CD8-positive, alpha-beta memory T cell (primary cell): Measurements from ENCODE around the gene EXOC6B. TPM values are rescaled to one million over a fixed set of nuclear protein-coding genes. Genes with fewer than 3 reads are reported as not detected.

Source experiments
- CTCF ChIA-PET: fragments of 350-600 bp; sonication (Branson Sonifier 250); formaldehyde crosslinking; loops from one replicate; lab custom pipeline; 2021; ENCODE audit warnings: antibody characterized with exemption; lab: Charles Lee
- POLR2A ChIA-PET: fragments of 350-600 bp; sonication (Branson Sonifier 250); formaldehyde crosslinking; loops from one replicate; lab custom pipeline; 2021; ENCODE audit warnings: antibody characterized with exemption; lab: Charles Lee
- DNase-seq, 5 donors: peaks; one replicate each; pipeline versions ENCODE4 v3.0.0 to v3.0.0-alpha.2; 2020 to 2022; ENCODE audit warnings: mixed read lengths in 1 of 5
- H3K27ac ChIP-seq: one replicate; pipeline ENCODE4 v1.7.0; 2013; ENCODE audit warnings: low read depth, mild to moderate bottlenecking, low read length, moderate library complexity
- H3K27me3 ChIP-seq: 2 replicates; pipeline ENCODE4 v1.7.0; 2013; ENCODE audit warnings: low read length, mild to moderate bottlenecking; ENCODE audit not compliant: insufficient read depth, poor library complexity, severe bottlenecking
- H3K36me3 ChIP-seq: 2 replicates; pipeline ENCODE4 v1.7.0; 2013; ENCODE audit warnings: mild to moderate bottlenecking, low read length, moderate library complexity; ENCODE audit not compliant: insufficient read depth
- H3K4me1 ChIP-seq: 2 replicates; pipeline ENCODE4 v1.7.0; 2013; ENCODE audit warnings: mild to moderate bottlenecking, low read length, moderate library complexity; ENCODE audit not compliant: insufficient read depth
- H3K4me3 ChIP-seq: 2 replicates; pipeline ENCODE4 v1.7.0; 2013; ENCODE audit warnings: mild to moderate bottlenecking, low read length
- H3K9me3 ChIP-seq: 2 replicates; pipeline ENCODE4 v1.7.0; 2013; ENCODE audit warnings: mild to moderate bottlenecking, low read length
- H3K27ac Mint-ChIP-seq, 8 donors: one replicate each; pipeline ENCODE4 v1.8.0; 2020 to 2021; ENCODE audit warnings: mixed read lengths in 8 of 8, mild to moderate bottlenecking in 6 of 8, inconsistent platforms in 3 of 8, moderate library complexity in 3 of 8
- H3K27me3 Mint-ChIP-seq, 2 donors: one replicate each; pipeline ENCODE4 v1.8.0; 2020 to 2021; ENCODE audit warnings: mixed read lengths in 2 of 2, mild to moderate bottlenecking in 1 of 2, moderate library complexity in 1 of 2
- H3K36me3 Mint-ChIP-seq, 3 donors: one replicate each; pipeline ENCODE4 v1.8.0; 2020 to 2021; ENCODE audit warnings: mixed read lengths in 3 of 3, inconsistent platforms in 1 of 3, mild to moderate bottlenecking in 1 of 3
- H3K4me1 Mint-ChIP-seq, 3 donors: one replicate each; pipeline ENCODE4 v1.8.0; 2020 to 2021; ENCODE audit warnings: mixed read lengths in 3 of 3, inconsistent platforms in 1 of 3, mild to moderate bottlenecking in 1 of 3
- H3K4me3 Mint-ChIP-seq, 7 donors: one replicate each; pipeline ENCODE4 v1.8.0; 2020 to 2021; ENCODE audit warnings: mixed read lengths in 7 of 7, mild to moderate bottlenecking in 6 of 7, moderate library complexity in 4 of 7, inconsistent platforms in 2 of 7
- H3K9me3 Mint-ChIP-seq, 5 donors: one replicate each; pipeline ENCODE4 v1.8.0; 2020 to 2022; ENCODE audit warnings: mixed read lengths in 5 of 5, mild to moderate bottlenecking in 3 of 5, moderate library complexity in 2 of 5, inconsistent platforms in 1 of 5
- polyA plus RNA-seq: library from polyadenylated mRNA; unstranded; fragments of 300-500 nt; fragmentation: Illumina TruSeq; gene quantifications from one replicate; pipeline ENCODE4 v1.2.3, GENCODE V29; 2021
- total RNA-seq, 2 experiments: library from RNA; stranded (reverse); gene quantifications; one replicate each; pipeline ENCODE4 v1.2.3, GENCODE V29; 2021

EXOC6B gene
- total and polyA plus RNA-seq, 3 experiments from 2014 or later = 2.1 to 9.4 (median 7.1) TPM

DNA sequence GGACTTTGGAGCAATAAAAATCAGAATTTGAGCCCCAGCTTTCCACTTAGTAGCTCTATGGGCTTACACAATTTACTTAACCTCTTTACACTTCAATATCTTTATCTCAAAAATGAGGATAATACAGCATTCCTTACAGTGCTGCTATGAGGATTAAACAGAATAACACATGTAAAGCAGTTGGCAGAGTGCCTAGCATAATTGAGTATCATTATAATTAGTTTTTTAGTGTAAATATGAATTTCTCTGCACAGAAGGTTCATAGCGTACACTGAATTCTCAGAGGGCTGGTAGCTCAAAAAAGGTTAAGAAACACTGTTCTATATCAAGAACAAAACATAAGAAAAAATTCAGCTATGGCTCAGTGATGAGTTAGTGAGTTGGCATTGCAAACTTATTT lies 487.8 kb downstream of the EXOC6B start:
- H3K27ac Mint-ChIP-seq = no peak overlapping the region
- Histone ChIP-seq H3K27ac (no peak overlapping the region), H3K36me3 (no peaks in the 10 kb centered on the region), H3K27me3 (no peaks in the 10 kb centered on the region), H3K4me1 (no peaks in the 10 kb centered on the region), H3K4me3 (no peak overlapping the region), H3K9me3 (no peaks in the 10 kb centered on the region)
- no peak for DNase-seq
- H3K9me3 Mint-ChIP-seq = no peaks in the 10 kb centered on the region
- H3K4me1 Mint-ChIP-seq = no peaks in the 10 kb centered on the region
- ChIA-PET CTCF (no interaction called here), POLR2A (no interaction called here)
- no peak overlapping the region for H3K4me3 Mint-ChIP-seq
- H3K27me3 Mint-ChIP-seq = no peaks in the 10 kb centered on the region
- H3K36me3 Mint-ChIP-seq = peaks cover 0 to 11% (median 3%) of the 10 kb centered on the region in 3 donors

DNA sequence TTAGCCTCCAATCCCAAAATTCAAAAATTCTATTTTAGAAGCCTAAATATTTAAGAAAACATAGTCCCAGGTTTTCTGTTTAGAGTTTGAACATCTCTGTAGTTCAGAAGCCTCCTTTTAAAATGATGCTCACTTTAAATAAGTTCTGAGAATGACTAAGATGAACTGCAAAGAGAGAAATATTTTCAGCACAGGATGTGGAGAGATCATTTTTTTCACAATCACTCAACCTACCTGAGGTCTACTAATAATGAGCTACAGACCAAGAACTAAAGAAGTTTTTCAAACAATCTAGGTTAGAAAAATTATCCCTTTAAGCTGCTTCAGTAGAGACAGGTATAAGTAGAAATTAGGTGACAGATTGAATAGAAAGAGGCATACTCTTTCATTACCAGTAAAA lies 493.1 kb downstream of the EXOC6B start:
- ChIA-PET POLR2A (no interaction called here), CTCF (no interaction called here)
- Histone ChIP-seq H3K27ac (no peak overlapping the region), H3K27me3 (no peaks in the 10 kb centered on the region), H3K4me1 (no peaks in the 10 kb centered on the region), H3K4me3 (no peak overlapping the region), H3K9me3 (no peaks in the 10 kb centered on the region), H3K36me3 (no peaks in the 10 kb centered on the region)
- H3K36me3 Mint-ChIP-seq = peaks cover 2 to 35% (median 5%) of the 10 kb centered on the region in 3 donors
- no peak for DNase-seq
- no peaks in the 10 kb centered on the region for H3K27me3 Mint-ChIP-seq
- H3K9me3 Mint-ChIP-seq = peaks cover 0 to 2% (median 0%) of the 10 kb centered on the region in 5 donors
- H3K4me3 Mint-ChIP-seq = no peak overlapping the region
- H3K4me1 Mint-ChIP-seq = no peaks in the 10 kb centered on the region
- no peak overlapping the region for H3K27ac Mint-ChIP-seq

DNA sequence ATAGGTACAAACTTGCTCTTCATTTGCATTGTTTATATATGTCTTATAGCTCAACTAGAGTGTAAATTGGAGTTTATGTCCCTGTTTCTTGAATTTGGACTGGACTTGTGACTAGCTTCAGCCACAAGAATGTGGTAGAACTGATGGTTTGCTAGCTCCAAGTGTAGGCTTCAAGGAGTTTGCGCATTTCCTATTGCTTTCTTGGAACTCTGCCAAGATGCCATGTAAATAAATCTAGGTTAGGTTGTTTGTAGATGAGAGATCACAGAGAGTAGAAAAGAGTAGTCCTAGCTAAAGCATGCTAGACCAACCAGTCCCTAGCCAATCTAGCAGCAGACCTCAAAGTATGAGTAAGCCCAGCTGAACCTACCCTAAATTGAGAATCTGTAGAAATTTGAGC lies 495.2 kb downstream of the EXOC6B start:
- no peak for DNase-seq
- H3K36me3 ChIP-seq = no peaks in the 10 kb centered on the region
- peaks cover 2 to 40% (median 7%) of the 10 kb centered on the region in 3 donors for H3K36me3 Mint-ChIP-seq
- no peaks in the 10 kb centered on the region for H3K4me1 Mint-ChIP-seq
- no peaks in the 10 kb centered on the region for H3K27me3 Mint-ChIP-seq
- no peak overlapping the region for H3K4me3 Mint-ChIP-seq
- CTCF ChIA-PET = no interaction called here
- H3K4me3 ChIP-seq = no peak overlapping the region
- H3K9me3 Mint-ChIP-seq = peaks cover 0 to 5% (median 0%) of the 10 kb centered on the region in 5 donors
- POLR2A ChIA-PET = no interaction called here
- no peak overlapping the region for H3K27ac ChIP-seq
- H3K9me3 ChIP-seq = no peaks in the 10 kb centered on the region
- H3K4me1 ChIP-seq = no peaks in the 10 kb centered on the region
- no peaks in the 10 kb centered on the region for H3K27me3 ChIP-seq
- H3K27ac Mint-ChIP-seq = no peak overlapping the region

DNA sequence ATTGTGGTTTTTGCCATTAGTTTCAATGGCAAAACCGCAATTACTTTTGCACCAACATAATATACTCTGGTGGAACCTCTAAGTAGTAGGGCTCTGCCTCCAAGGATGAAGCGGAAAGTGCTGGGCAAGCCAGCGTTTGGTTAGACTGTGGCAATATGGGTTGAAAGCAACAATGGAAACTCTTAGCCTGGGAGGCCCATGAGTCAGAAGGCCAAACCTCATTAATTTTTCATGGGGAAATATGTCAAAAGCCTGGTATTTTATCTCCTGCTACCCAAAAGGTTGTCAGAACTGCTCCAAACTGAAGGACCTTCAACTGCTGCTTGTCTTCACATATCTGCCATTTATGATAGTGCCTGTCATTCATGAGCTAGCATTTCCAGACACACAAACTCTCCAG lies 499.1 kb downstream of the EXOC6B start:
- Histone ChIP-seq H3K4me1 (no peaks in the 10 kb centered on the region), H3K27me3 (no peaks in the 10 kb centered on the region), H3K36me3 (no peaks in the 10 kb centered on the region), H3K9me3 (no peaks in the 10 kb centered on the region), H3K27ac (no peak overlapping the region), H3K4me3 (no peak overlapping the region)
- no peaks in the 10 kb centered on the region for H3K27me3 Mint-ChIP-seq
- peaks cover 0 to 10% (median 0%) of the 10 kb centered on the region in 5 donors for H3K9me3 Mint-ChIP-seq
- CTCF ChIA-PET = no interaction called here
- no peaks in the 10 kb centered on the region for H3K4me1 Mint-ChIP-seq
- H3K4me3 Mint-ChIP-seq = no peak overlapping the region
- POLR2A ChIA-PET = no interaction called here
- peak overlapping the region in 1 of 8 donors; percentile 30 for H3K27ac Mint-ChIP-seq
- DNase-seq = no peak
- peaks cover 3 to 51% (median 7%) of the 10 kb centered on the region in 3 donors for H3K36me3 Mint-ChIP-seq

DNA sequence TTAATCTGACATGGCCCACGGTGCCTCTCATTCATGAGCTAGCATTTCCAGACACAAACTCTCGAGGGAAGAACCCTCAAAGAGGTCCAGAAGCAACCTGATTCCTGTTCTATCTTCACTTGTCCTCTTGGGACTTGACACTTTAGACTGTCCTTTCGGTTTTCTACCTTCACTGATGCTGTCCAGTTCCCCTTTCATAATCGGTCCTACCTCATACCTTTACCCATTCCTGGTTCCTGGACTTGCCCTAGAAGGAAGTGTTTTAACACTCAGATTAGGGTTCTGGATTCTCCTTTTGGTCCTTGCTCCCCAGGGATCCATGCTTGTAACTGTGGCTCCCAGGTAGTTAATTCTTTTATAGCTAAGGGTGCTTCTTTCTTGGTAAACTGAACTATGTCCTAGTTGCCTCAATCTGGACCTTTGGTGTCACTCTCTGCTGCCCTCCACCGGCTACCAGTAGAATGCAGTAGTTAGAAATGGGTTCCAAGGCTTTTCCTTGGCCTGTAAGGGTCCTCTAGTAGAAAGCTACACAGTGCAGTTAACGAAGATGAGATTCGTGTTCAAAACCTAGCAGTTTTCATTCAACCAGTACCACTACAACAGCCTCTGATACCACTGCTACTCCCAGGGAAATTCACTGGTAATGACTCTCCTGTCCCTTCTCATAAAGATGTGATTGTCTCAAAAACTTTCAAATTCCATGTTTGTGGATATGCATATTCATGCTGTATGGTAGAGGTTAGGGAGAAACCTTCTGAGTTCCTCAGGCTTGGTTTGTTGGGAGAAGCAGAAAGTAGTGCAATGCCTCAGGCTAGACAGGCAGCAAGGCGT lies 500.0 kb downstream of the EXOC6B start:
- Histone ChIP-seq H3K4me3 (no peak overlapping the region), H3K27ac (no peak overlapping the region), H3K4me1 (no peaks in the 10 kb centered on the region), H3K9me3 (no peaks in the 10 kb centered on the region), H3K36me3 (no peaks in the 10 kb centered on the region), H3K27me3 (no peaks in the 10 kb centered on the region)
- CTCF ChIA-PET = no interaction called here
- peaks cover 3 to 54% (median 7%) of the 10 kb centered on the region in 3 donors for H3K36me3 Mint-ChIP-seq
- no peaks in the 10 kb centered on the region for H3K27me3 Mint-ChIP-seq
- no peak overlapping the region for H3K27ac Mint-ChIP-seq
- DNase-seq = no peak
- POLR2A ChIA-PET = no interaction called here
- no peaks in the 10 kb centered on the region for H3K4me1 Mint-ChIP-seq
- H3K9me3 Mint-ChIP-seq = peaks cover 0 to 10% (median 0%) of the 10 kb centered on the region in 5 donors
- H3K4me3 Mint-ChIP-seq = no peak overlapping the region

DNA sequence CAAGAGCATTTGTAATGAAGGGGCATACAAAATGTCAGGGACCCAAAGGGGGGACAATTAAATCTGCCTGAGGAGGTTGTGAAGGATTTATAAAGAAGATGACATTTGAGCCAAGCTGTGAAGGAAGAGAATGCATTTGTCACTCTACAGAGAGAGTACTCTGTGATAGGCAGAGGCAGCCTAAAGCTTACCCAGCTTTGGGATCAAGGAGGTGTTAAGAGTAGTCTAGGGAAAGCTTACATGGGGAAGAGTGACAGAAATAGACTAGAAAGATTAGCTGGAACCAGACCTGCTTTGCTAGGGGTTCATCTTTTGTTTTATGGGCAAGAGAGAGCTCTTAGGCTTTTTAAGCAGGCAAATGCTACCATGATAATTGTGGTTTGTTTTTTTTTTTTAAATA lies 509.1 kb downstream of the EXOC6B start:
- peaks cover 0 to 4% (median 0%) of the 10 kb centered on the region in 5 donors for H3K9me3 Mint-ChIP-seq
- no peak overlapping the region for H3K4me3 ChIP-seq
- CTCF ChIA-PET = no interaction called here

DNA sequence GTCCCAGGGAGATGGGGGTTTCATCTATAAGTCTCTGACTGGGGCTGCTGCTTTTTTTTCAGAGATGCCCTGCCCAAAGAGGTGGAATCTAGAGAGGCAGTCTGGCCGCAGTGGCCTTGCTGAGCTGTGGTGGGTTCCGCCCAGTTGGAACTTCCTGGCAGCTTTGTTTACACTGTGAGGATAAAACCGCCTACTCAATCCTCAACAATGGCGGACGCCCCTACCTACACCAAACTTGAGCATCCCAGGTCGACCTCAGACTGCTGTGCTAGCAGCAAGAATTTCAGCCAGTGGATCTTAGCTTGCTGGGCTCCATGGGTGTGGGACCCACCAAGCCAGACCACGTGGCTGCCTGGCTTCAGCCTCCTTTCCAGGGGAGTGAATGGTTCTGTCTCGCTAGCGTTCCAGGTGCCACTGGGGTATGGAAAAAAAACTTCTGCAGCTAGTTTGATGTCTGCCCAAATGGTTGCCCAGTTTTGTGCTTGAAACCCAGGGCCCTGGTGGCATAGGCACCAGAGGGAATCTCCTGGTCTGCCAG lies 525.6 kb downstream of the EXOC6B start:
- Mint-ChIP-seq H3K4me1 (no peaks in the 10 kb centered on the region), H3K4me3 (no peak overlapping the region), H3K27me3 (no peaks in the 10 kb centered on the region), H3K27ac (no peak overlapping the region), H3K36me3 (peaks cover 0 to 31% (median 0%) of the 10 kb centered on the region in 3 donors), H3K9me3 (peaks cover 6 to 52% (median 13%) of the 10 kb centered on the region in 5 donors)
- Histone ChIP-seq H3K4me3 (no peak overlapping the region), H3K4me1 (no peaks in the 10 kb centered on the region), H3K9me3 (no peaks in the 10 kb centered on the region), H3K27ac (no peak overlapping the region), H3K36me3 (no peaks in the 10 kb centered on the region), H3K27me3 (no peaks in the 10 kb centered on the region)
- ChIA-PET CTCF (no interaction called here), POLR2A (no interaction called here)
- no peak for DNase-seq

More for the DNA sequence above, 509.1 kb downstream of the EXOC6B start:
- no peak overlapping the region for H3K27ac ChIP-seq
- no peaks in the 10 kb centered on the region for H3K27me3 ChIP-seq
- no peaks in the 10 kb centered on the region for H3K4me1 ChIP-seq
- no peak for DNase-seq
- no peak overlapping the region for H3K27ac Mint-ChIP-seq
- no peaks in the 10 kb centered on the region for H3K36me3 ChIP-seq
- no peaks in the 10 kb centered on the region for H3K27me3 Mint-ChIP-seq
- H3K4me3 Mint-ChIP-seq = no peak overlapping the region
- no peaks in the 10 kb centered on the region for H3K4me1 Mint-ChIP-seq
- H3K36me3 Mint-ChIP-seq = peaks cover 0 to 27% (median 0%) of the 10 kb centered on the region in 3 donors
- no peaks in the 10 kb centered on the region for H3K9me3 ChIP-seq
- POLR2A ChIA-PET = no interaction called here

DNA sequence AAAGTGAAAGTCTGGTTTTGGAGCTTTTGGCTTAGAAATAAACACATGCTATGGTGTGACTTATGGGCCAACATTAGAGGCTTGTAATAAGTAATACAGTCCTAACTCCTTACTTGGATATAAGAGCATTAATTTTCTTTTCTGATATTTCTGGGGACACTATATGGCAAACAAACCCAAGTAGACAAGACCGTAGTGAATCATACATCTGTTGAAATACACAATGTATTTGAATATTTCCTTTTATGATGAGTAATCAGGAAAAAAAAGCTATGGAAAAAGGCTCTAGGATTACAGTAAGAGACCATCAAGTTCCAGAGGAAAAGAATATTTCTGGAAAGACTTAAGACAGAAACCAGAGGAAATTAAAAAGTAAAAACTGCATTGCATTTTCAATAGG lies 532.2 kb downstream of the EXOC6B start:
- Mint-ChIP-seq H3K27me3 (no peaks in the 10 kb centered on the region), H3K27ac (no peak overlapping the region)

More for the DNA sequence above, 532.2 kb downstream of the EXOC6B start:
- no peak overlapping the region for H3K27ac ChIP-seq
- H3K9me3 Mint-ChIP-seq = peaks cover 0 to 18% (median 6%) of the 10 kb centered on the region in 5 donors
- no peak overlapping the region for H3K4me3 ChIP-seq
- no peak overlapping the region for H3K4me3 Mint-ChIP-seq
- H3K9me3 ChIP-seq = no peaks in the 10 kb centered on the region
- ChIA-PET POLR2A (no interaction called here), CTCF (no interaction called here)
- H3K36me3 ChIP-seq = no peaks in the 10 kb centered on the region
- DNase-seq = no peak
- no peaks in the 10 kb centered on the region for H3K4me1 ChIP-seq
- no peaks in the 10 kb centered on the region for H3K27me3 ChIP-seq
- no peaks in the 10 kb centered on the region for H3K36me3 Mint-ChIP-seq
- H3K4me1 Mint-ChIP-seq = no peaks in the 10 kb centered on the region
